ENCODE results near the gene PDCD11.
"Not testable (repeated sequence)": the region's sequence is repeated elsewhere in the genome, so short reads cannot be mapped to it uniquely, and the experiment has no call there.

Gene PDCD11

DNA sequence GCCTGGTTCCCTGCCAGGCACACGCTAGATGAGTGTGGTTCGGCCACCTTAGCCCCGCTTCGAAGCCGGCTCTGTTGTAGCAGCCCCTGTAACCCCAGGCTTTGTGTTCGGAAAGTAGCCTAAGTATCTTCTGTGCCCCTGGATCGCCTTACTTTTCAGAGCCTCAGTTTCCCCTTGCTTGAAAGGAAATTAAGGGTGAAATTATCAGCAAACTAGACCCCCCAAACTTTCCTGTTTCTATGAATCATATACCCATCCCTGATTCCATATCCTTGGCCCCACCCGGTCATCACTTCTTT lies 312 bp downstream of the PDCD11 start:
- no peak overlapping the region for H4K8ac ChIP-seq (ENCODE audit: low read depth, low read length)
- H2BK120ac ChIP-seq (ENCODE audit: low read depth, low read length) = no peak overlapping the region
- H3K27ac ChIP-seq (ENCODE audit: low read depth, low read length) = no peak overlapping the region
- no peak overlapping the region for H3K23ac ChIP-seq (ENCODE audit: low read length)
- peaks cover 39% of the 10 kb centered on the region for H3K79me2 ChIP-seq (ENCODE audit: control insufficient read depth, insufficient read depth, low read length)
- peak overlapping the region; percentile 88 for H3K9ac ChIP-seq (ENCODE audit: low read length)
- WGBS (ENCODE audit: extremely low coverage, insufficient coverage, low lambda C conversion rate) = no CpG with 5 or more reads among the region's 8 CpGs
- no peaks in the 10 kb centered on the region for H3K27me3 ChIP-seq (ENCODE audit: insufficient read depth, low read length, poor library complexity)
- H2BK5ac ChIP-seq (ENCODE audit: low read length) = no peak overlapping the region
- peaks cover 10% of the 10 kb centered on the region for H3K79me1 ChIP-seq (ENCODE audit: low read length)
- H4K5ac ChIP-seq (ENCODE audit: low read length) = peak overlapping the region; percentile 72
- peak overlapping the region; percentile 97 for H3K56ac ChIP-seq (ENCODE audit: low read length)
- no peak overlapping the region for H3K18ac ChIP-seq (ENCODE audit: low read length)
- H2BK15ac ChIP-seq (replicated peaks; ENCODE audit: low read depth) = no peak overlapping the region
- DNase-seq = no peak
- H3K4me3 ChIP-seq (ENCODE audit: low read length) = peak overlapping the region; percentile 80
- peak overlapping the region; percentile 20 for H3K4me2 ChIP-seq (ENCODE audit: low read length)
- H3K4me1 ChIP-seq (ENCODE audit: control insufficient read depth, low read depth, low read length) = no peaks in the 10 kb centered on the region
- peaks cover 5% of the 10 kb centered on the region for H3K36me3 ChIP-seq (ENCODE audit: control insufficient read depth, insufficient read depth, low read length)
- H3K4ac ChIP-seq (ENCODE audit: low read depth, low read length) = no peak overlapping the region
- peak overlapping the region; percentile 29 for H2AK5ac ChIP-seq (ENCODE audit: low read length)

DNA sequence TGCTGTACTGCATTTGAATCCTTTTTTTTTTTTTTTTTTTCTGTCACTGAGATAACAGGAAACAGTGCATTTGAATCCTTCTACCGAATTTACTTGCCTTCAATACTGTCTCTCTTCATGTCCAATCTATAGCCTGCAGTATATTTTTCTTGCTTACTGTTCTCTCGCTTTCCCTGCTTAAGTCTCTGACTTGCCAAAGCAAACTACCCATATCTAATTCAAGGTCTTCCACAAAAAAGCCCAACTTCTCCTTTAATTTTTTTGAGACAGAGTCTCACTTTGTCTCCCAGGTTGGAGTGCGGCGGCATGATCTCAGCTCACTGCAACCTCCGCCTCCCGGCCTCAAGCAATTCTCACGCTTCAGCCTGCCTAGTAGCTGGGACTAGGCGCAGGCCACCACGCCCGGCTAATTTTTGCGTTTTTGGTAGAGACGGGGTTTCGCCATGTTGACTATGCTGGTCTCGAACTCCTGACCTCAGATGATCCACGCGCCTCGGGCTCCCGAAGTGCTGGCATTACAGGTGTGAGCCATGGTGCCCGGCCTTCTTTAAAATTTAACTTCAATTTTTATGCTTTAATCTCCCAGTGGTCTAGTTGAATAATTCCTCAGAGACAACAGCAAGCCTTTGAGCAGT lies 882 bp downstream of the PDCD11 start:
- H2BK5ac ChIP-seq (ENCODE audit: low read length) = no peak overlapping the region
- DNase-seq = no peak
- H2BK15ac ChIP-seq (replicated peaks; ENCODE audit: low read depth) = no peak overlapping the region
- no peak overlapping the region for H3K18ac ChIP-seq (ENCODE audit: low read length)
- H2AK5ac ChIP-seq (ENCODE audit: low read length) = no peak overlapping the region
- no peak overlapping the region for H4K8ac ChIP-seq (ENCODE audit: low read depth, low read length)
- H3K4me2 ChIP-seq (ENCODE audit: low read length) = peak overlapping the region; percentile 20
- H3K79me2 ChIP-seq (ENCODE audit: control insufficient read depth, insufficient read depth, low read length) = peaks cover 39% of the 10 kb centered on the region
- no CpG with 5 or more reads among the region's 19 CpGs for WGBS (ENCODE audit: extremely low coverage, insufficient coverage, low lambda C conversion rate)
- no peak overlapping the region for H2BK120ac ChIP-seq (ENCODE audit: low read depth, low read length)
- peak overlapping the region; percentile 97 for H3K56ac ChIP-seq (ENCODE audit: low read length)
- peaks cover 7% of the 10 kb centered on the region for H3K36me3 ChIP-seq (ENCODE audit: control insufficient read depth, insufficient read depth, low read length)
- H3K4ac ChIP-seq (ENCODE audit: low read depth, low read length) = no peak overlapping the region
- no peaks in the 10 kb centered on the region for H3K27me3 ChIP-seq (ENCODE audit: insufficient read depth, low read length, poor library complexity)
- H3K4me1 ChIP-seq (ENCODE audit: control insufficient read depth, low read depth, low read length) = no peaks in the 10 kb centered on the region
- H3K9ac ChIP-seq (ENCODE audit: low read length) = peak overlapping the region; percentile 88
- peak overlapping the region; percentile 80 for H3K4me3 ChIP-seq (ENCODE audit: low read length)
- H3K79me1 ChIP-seq (ENCODE audit: low read length) = peaks cover 10% of the 10 kb centered on the region
- H3K27ac ChIP-seq (ENCODE audit: low read depth, low read length) = no peak overlapping the region
- no peak overlapping the region for H3K23ac ChIP-seq (ENCODE audit: low read length)
- no peak overlapping the region for H4K5ac ChIP-seq (ENCODE audit: low read length)

DNA sequence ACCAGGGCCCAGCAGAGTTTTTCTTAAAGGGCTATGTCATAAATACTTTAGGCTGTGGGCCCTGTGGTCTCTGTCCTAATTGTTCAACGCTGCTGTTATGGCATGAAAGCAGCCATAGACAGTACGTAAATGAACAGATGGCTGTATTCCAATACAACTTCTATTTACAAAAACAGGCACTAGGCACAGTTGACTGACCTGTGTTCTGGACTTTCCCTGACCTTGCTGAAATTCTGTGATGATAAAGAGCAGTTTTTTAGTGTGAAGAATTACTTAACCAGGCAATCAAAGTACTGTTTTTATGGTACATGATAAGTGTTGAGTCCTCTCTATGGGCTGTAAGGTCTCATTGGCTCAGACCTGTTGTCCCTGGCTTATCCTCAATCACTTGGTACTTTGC lies 17.1 kb downstream of the PDCD11 start:
- H2AK5ac ChIP-seq (ENCODE audit: low read length) = no peak overlapping the region
- no peaks in the 10 kb centered on the region for H3K4me1 ChIP-seq (ENCODE audit: control insufficient read depth, low read depth, low read length)
- H4K8ac ChIP-seq (ENCODE audit: low read depth, low read length) = no peak overlapping the region
- no peak overlapping the region for H3K4me2 ChIP-seq (ENCODE audit: low read length)
- H3K56ac ChIP-seq (ENCODE audit: low read length) = no peak overlapping the region
- H3K79me1 ChIP-seq (ENCODE audit: low read length) = no peaks in the 10 kb centered on the region
- no peaks in the 10 kb centered on the region for H3K27me3 ChIP-seq (ENCODE audit: insufficient read depth, low read length, poor library complexity)
- no peak overlapping the region for H3K4me3 ChIP-seq (ENCODE audit: low read length)
- H3K18ac ChIP-seq (ENCODE audit: low read length) = no peak overlapping the region
- H2BK120ac ChIP-seq (ENCODE audit: low read depth, low read length) = no peak overlapping the region
- no peak overlapping the region for H3K27ac ChIP-seq (ENCODE audit: low read depth, low read length)
- H3K79me2 ChIP-seq (ENCODE audit: control insufficient read depth, insufficient read depth, low read length) = no peaks in the 10 kb centered on the region
- DNase-seq = no peak
- H4K5ac ChIP-seq (ENCODE audit: low read length) = no peak overlapping the region
- WGBS (ENCODE audit: extremely low coverage, insufficient coverage, low lambda C conversion rate) = no CpG with 5 or more reads among the region's 2 CpGs
- no peak overlapping the region for H3K9ac ChIP-seq (ENCODE audit: low read length)
- H3K4ac ChIP-seq (ENCODE audit: low read depth, low read length) = no peak overlapping the region
- H2BK15ac ChIP-seq (replicated peaks; ENCODE audit: low read depth) = no peak overlapping the region
- peaks cover 36% of the 10 kb centered on the region for H3K36me3 ChIP-seq (ENCODE audit: control insufficient read depth, insufficient read depth, low read length)
- no peak overlapping the region for H3K23ac ChIP-seq (ENCODE audit: low read length)
- no peak overlapping the region for H2BK5ac ChIP-seq (ENCODE audit: low read length)

DNA sequence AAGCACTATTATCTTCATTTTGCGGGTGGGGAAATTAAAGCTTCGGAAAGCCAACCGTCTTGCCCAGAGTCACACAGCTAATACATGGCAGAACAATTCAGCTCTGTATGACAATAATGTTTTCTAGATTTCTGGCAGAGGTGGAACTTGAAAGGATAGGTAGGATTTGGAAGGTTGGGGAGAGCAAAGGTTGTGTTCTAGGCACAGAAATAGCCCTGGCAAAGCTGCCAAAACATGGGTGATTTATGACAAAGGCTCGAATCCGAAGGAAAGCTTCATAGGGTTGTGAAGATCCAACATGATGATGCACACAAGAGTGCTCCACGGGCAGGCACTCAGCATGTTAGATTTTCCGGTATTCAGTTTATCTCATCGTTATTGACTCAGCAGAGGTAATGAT lies 19.2 kb downstream of the PDCD11 start:
- Histone ChIP-seq H3K27me3 (ENCODE audit: insufficient read depth, low read length, poor library complexity) (no peaks in the 10 kb centered on the region), H2BK5ac (ENCODE audit: low read length) (no peak overlapping the region), H2BK120ac (ENCODE audit: low read depth, low read length) (no peak overlapping the region), H3K36me3 (ENCODE audit: control insufficient read depth, insufficient read depth, low read length) (peaks cover 49% of the 10 kb centered on the region), H3K27ac (ENCODE audit: low read depth, low read length) (no peak overlapping the region), H3K18ac (ENCODE audit: low read length) (no peak overlapping the region), H3K9ac (ENCODE audit: low read length) (no peak overlapping the region), H3K4me2 (ENCODE audit: low read length) (no peak overlapping the region), H4K8ac (ENCODE audit: low read depth, low read length) (no peak overlapping the region), H3K4me3 (ENCODE audit: low read length) (no peak overlapping the region), H3K79me2 (ENCODE audit: control insufficient read depth, insufficient read depth, low read length) (no peaks in the 10 kb centered on the region), H2AK5ac (ENCODE audit: low read length) (no peak overlapping the region), H3K4me1 (ENCODE audit: control insufficient read depth, low read depth, low read length) (no peaks in the 10 kb centered on the region), H3K56ac (ENCODE audit: low read length) (no peak overlapping the region), H4K5ac (ENCODE audit: low read length) (no peak overlapping the region), H3K79me1 (ENCODE audit: low read length) (no peaks in the 10 kb centered on the region), H3K4ac (ENCODE audit: low read depth, low read length) (no peak overlapping the region), H3K23ac (ENCODE audit: low read length) (no peak overlapping the region), H2BK15ac (replicated peaks; ENCODE audit: low read depth) (no peak overlapping the region)
- DNase-seq = no peak
- WGBS (ENCODE audit: extremely low coverage, insufficient coverage, low lambda C conversion rate) = no CpG with 5 or more reads among the region's 8 CpGs

DNA sequence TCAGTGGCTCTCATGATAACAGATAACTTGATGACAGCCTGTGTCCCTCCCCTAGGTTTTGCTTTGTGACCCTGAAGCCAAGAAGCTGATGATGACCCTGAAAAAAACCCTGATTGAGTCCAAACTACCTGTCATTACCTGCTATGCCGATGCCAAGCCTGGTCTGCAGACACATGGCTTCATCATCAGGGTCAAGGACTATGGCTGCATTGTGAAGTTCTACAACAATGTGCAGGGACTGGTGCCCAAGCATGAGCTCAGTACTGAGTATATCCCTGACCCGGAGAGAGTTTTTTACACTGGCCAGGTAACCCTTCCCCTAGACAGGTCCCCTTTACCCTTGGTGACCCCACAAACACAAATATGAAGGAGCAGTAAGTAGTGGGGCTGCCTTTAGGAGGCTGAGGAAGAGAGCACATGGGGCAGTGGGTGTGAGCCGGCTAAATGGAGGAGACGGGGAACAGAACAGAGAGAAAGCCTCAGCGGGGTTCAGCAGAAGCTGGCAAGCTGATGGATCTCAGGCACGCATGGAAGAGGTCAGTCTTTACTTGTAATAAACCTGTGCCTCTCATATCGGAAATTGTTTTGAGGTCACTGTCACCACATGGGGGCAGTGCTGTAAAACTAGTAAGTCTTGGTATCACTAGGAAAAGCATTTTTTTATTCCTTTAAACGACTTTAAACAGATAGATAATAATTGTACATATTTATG lies 20.2 kb downstream of the PDCD11 start:
- no CpG with 5 or more reads among the region's 8 CpGs for WGBS (ENCODE audit: extremely low coverage, insufficient coverage, low lambda C conversion rate)
- Histone ChIP-seq H3K27me3 (ENCODE audit: insufficient read depth, low read length, poor library complexity) (no peaks in the 10 kb centered on the region), H3K79me1 (ENCODE audit: low read length) (no peaks in the 10 kb centered on the region), H3K36me3 (ENCODE audit: control insufficient read depth, insufficient read depth, low read length) (peaks cover 52% of the 10 kb centered on the region), H3K18ac (ENCODE audit: low read length) (no peak overlapping the region), H3K4me1 (ENCODE audit: control insufficient read depth, low read depth, low read length) (no peaks in the 10 kb centered on the region), H3K9ac (ENCODE audit: low read length) (no peak overlapping the region), H3K23ac (ENCODE audit: low read length) (no peak overlapping the region), H3K4me3 (ENCODE audit: low read length) (no peak overlapping the region), H2BK15ac (replicated peaks; ENCODE audit: low read depth) (no peak overlapping the region), H4K8ac (ENCODE audit: low read depth, low read length) (no peak overlapping the region), H3K4ac (ENCODE audit: low read depth, low read length) (no peak overlapping the region), H2AK5ac (ENCODE audit: low read length) (no peak overlapping the region), H4K5ac (ENCODE audit: low read length) (no peak overlapping the region), H3K79me2 (ENCODE audit: control insufficient read depth, insufficient read depth, low read length) (no peaks in the 10 kb centered on the region), H2BK5ac (ENCODE audit: low read length) (no peak overlapping the region), H3K56ac (ENCODE audit: low read length) (no peak overlapping the region), H2BK120ac (ENCODE audit: low read depth, low read length) (no peak overlapping the region), H3K4me2 (ENCODE audit: low read length) (no peak overlapping the region), H3K27ac (ENCODE audit: low read depth, low read length) (no peak overlapping the region)
- peak; percentile 47 for DNase-seq

DNA sequence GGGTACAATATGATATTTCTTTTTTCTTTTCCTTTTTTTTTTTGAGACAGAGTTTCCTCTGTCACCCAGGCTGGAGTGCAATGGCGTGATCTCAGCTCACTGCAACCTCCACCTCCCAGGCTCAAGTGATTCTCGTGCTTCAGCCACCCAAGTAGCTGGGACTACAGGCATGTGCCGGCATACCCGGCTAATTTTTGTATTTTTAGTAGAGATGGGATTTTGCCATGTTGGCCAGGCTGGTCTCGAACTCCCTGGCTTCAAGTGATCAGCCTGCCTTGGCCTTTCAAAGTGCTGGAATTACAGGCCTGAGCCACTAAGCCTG lies 20.7 kb downstream of the PDCD11 start:
- H3K79me1 ChIP-seq (ENCODE audit: low read length); H3K4me1 ChIP-seq (ENCODE audit: control insufficient read depth, low read depth, low read length); H3K23ac ChIP-seq (ENCODE audit: low read length); H2AK5ac ChIP-seq (ENCODE audit: low read length); H3K79me2 ChIP-seq (ENCODE audit: control insufficient read depth, insufficient read depth, low read length); H2BK15ac ChIP-seq (replicated peaks; ENCODE audit: low read depth); DNase-seq; H3K4ac ChIP-seq (ENCODE audit: low read depth, low read length); H3K27ac ChIP-seq (ENCODE audit: low read depth, low read length); H4K5ac ChIP-seq (ENCODE audit: low read length); H3K27me3 ChIP-seq (ENCODE audit: insufficient read depth, low read length, poor library complexity); H3K9ac ChIP-seq (ENCODE audit: low read length); H3K18ac ChIP-seq (ENCODE audit: low read length); H3K4me2 ChIP-seq (ENCODE audit: low read length); H3K4me3 ChIP-seq (ENCODE audit: low read length); H2BK5ac ChIP-seq (ENCODE audit: low read length); H3K56ac ChIP-seq (ENCODE audit: low read length); H2BK120ac ChIP-seq (ENCODE audit: low read depth, low read length); H4K8ac ChIP-seq (ENCODE audit: low read depth, low read length): not testable (repeated sequence)
- H3K36me3 ChIP-seq (ENCODE audit: control insufficient read depth, insufficient read depth, low read length) = peaks cover 52% of the 10 kb centered on the region
- WGBS (ENCODE audit: extremely low coverage, insufficient coverage, low lambda C conversion rate) = no CpG with 5 or more reads among the region's 5 CpGs

All from mesendoderm (in vitro differentiated cells).